NCI-H187 (cell line): ENCODE results near the gene SOX8.

ENCODE experiments used
- DNase-seq, 2 experiments: peaks; one replicate each; lab custom pipeline; 2025; lab: John Stamatoyannopoulos, UW

Gene SOX8

GRCh38 chr16:974001-974601 is 7.5 kb upstream of the SOX8 start:
- DNase-seq, result no peak

DNA sequence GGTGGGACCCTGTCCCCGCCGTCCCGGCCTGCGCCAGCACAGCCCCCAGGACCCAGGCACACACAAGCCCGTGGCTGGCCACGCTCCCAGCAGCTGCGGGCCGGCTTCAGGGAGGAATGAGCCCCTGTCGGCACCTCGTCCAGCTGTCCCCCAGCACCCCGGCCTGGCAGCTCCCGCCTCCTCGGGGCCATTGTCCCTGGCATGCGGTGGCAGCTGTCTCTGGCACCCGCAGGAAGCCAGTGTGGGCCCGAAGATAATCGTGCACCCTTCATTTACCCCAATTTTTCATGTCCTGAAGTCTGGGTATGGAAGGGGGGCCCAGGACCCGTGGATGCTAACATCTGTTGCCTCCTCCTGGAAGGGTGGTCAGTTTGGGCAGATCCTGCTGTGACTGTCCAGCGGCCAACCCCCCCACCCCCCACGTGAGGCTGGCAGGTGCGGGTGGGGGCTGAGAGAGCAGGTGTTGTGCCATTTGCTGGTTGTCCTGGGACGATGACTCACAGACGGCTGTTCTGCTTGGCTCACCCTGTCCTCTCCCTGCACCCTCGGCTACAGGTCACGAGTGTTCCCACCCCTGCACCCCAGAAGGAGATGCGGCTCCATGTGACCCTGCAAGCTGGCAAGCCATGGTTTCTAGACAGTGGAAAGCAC is 6.8 kb upstream of the SOX8 start:
- DNase-seq, result no peak

GRCh38 chr16:975291-975690 is 6.3 kb upstream of the SOX8 start:
- DNase-seq, result no peak

DNA sequence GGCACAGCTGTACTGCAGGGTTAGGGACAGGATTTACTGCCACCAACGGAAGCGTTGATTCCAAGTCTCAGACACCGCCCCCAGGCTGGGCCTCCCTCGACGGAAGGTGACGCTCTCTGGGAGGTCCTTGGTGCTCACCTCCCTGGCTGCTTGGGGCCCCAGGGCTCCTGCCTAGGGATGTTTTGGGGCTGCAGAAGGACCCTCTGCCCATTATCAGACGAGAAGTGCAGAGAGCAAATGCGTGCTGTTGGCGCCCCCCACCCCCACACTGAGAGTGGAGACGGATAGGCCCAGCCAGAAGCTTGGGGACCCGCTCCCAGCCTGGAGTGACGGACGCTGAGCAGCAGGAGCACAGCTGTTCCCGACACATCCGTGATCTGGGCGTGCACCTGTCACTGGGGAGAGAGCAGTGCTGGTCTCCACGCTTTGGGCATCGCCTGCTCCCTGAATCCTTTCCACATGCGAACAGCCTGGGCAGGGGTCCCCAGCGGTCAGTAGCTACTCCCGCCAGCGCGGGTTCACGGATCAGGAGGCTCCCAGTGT is 5.1 kb upstream of the SOX8 start:
- DNase-seq, result no peak

DNA sequence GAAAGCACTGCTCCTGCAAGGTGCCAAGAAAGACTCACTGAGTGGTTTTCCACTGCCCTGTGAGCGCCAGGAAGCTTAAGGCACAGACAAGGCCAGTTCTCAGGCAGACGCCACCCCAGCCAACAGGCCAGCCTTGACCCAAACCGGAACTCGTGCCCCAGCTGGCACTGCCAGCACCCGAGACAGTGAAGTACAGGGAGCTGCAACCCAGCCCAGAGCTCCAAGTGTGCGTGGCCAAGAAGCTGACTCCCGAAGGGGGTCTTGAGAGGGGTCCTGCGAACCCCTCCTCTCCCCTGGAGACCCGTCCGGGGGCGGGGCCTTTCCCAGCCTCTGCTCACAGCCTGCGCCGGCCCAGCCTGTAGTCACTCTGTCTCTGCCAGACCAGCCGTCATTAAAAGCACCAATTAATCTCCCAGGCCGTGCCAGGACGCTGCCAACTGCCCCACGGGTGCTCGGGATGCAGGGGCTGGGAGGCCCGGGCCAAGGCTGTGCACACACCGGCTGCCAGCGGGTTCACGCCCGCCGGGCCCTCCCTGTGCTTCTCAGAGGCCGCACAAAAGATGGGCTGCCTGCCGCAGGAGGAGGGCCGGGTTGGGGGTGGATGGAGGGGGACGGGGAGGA is 4.4 kb upstream of the SOX8 start:
- no peak for DNase-seq

GRCh38 chr16:977896-978295 is 3.7 kb upstream of the SOX8 start:
- no peak for DNase-seq

DNA sequence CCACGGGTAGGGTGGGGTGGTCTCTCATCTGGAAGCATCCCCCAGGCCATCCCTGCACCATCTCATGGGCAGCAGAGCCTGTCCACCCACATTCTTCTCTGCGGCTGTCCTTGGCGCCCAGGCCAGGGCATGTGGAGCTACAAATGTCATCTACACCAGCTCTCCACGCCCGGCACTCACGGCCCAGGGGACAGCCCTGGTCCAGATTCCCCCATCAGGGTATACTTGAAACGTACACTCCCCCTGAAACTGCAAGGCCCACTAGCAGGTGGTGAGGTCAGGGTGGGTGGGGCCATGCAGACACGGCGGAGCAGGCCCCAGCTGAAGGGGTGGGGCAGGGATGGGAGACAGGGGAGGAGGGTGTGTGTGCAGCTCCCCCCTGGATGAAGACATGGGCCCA is 3.2 kb upstream of the SOX8 start:
- DNase-seq, result no peak

DNA sequence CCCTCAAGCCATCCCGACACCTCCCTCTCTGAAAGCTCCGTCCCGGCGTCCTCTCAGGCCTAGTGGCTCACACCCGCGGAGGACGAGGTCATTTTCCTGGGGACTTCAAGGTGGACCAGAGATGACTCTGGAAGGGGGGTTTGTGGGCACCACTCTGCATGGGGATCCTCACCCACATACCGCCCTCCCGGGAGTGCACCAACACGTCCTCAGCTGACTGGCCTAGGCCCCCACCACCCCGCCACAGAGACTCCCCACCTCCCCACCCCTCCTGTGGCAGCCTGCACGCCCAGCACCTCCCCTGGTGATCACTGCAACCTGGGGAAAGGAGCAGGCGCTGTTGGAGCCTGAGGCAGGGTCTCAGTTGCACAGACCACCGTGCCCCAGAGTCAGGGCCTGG is 2.4 kb upstream of the SOX8 start:
- DNase-seq, result no peak

DNA sequence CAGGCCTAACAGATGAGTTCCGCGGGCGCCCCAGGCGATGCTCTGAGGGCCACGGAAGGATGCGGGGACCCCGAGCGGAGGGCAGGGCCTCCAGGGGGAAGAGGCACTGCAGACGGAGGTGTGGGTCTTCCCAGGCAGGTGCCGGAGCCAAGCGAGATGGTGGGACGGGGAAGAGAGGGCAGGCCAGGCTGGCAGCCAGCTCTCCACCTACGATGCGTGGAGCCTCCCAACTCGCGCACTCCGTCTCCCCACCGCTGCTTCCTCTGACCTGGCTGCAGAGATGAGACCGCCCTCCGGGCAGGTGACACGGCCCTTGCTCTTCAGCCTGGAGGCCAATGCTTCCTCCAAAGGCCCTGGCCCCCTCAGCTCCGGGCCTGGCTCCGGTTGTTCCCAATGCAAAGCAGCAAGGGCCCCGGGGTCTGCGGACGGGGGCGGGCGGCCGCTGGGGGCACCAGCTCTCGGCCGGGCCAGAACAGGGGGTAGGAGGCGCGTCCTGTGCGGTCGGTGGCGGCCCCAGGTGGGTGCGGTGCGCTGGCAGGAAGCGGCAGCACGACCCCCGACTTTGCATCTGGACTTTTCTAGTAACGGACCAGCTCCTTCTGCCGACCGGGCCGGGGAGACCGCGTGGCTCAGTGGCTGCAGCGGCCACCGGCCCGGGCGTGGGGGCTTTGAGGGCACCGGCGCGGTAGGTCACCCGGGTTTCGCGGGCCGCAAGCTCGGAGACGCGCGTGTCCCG is 1.5 kb upstream of the SOX8 start:
- no peak for DNase-seq

GRCh38 chr16:980595-980854 is 1.0 kb upstream of the SOX8 start:
- DNase-seq, result no peak

- DNase-seq, result no peak
These were observed 824 bp downstream of the SOX8 start for GRCh38 chr16:982145-983043.

DNA sequence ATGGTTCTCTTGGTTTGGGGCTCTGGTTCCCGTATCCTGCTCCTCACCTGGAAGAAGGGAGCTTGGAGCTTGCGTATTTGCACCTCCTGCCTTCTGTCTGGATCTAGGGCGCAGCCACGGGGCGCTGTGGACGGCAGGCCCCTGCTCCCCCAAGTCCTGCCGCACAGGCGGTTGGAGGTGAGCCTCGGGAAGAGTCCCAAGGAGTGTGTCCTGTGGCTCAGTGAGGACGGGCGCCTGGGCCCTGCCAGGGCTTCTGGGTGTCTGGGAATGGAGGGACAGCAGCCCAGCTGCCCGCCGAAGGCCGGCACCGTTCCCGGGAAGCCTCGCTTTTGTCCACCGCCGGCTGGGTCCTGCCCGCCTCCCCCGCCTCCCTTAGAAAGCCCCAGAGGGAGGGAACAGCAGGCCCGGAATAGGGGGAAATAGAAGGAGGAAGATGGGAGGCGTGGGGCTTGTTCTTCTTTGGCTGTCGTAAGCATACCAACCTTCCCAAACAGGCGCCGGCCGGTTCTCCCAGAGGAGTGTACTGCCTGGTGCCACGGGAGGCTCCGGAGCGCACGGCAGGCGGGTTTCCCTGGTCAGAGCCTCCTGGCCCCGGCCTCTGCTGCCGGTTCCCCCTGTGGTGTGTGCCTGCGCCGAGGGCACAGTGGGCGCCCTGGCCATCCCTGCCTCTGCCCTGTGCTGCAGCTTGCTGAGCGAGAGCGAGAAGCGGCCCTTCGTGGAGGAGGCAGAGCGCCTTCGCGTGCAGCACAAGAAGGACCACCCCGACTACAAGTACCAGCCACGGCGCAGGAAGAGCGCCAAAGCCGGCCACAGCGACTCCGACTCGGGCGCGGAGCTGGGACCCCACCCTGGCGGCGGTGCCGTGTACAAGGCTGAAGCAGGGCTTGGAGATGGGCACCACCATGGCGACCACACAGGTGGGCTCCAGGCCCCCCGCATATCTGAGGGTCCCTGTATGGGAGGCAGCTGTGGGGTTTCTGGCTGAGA is 1.8 kb downstream of the SOX8 start:
- DNase-seq, result no peak

DNA sequence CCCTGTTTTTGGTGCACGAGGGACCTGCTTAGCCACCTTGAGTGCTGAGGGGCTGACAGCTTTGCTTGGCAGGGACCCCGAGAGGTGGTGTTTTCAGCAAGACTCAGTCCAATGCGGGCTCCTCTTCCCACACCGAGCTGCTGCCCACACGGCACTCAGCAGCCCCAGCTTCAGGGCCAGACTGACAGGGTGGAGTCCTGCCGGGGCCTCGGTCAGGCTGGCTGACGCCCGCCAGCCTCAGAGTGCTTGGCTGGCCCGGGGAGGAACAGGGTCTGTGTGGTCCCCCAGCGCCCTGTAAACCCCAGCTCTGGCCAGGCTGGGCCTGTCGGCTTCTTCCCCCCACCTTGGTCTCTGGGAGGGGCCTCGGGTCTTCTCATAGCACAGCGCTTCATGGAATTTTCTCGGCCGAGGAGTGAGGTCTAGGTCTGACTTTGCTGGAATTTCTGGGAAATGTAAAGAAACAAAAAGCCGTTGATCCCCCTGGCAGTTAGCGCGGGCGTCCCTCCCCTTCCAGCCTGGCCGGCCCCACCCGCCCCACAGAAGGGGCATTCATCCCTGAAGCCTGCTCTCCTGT is 2.6 kb downstream of the SOX8 start:
- no peak for DNase-seq

- DNase-seq, result no peak
These were observed 3.4 kb downstream of the SOX8 start for GRCh38 chr16:984736-985636.

GRCh38 chr16:985646-986400 is 4.3 kb downstream of the SOX8 start:
- DNase-seq, result no peak

- DNase-seq, result no peak
These were observed 4.8 kb downstream of the SOX8 start for GRCh38 chr16:986411-986810.

GRCh38 chr16:986925-987582 is 5.5 kb downstream of the SOX8 start:
- no peak for DNase-seq

DNA sequence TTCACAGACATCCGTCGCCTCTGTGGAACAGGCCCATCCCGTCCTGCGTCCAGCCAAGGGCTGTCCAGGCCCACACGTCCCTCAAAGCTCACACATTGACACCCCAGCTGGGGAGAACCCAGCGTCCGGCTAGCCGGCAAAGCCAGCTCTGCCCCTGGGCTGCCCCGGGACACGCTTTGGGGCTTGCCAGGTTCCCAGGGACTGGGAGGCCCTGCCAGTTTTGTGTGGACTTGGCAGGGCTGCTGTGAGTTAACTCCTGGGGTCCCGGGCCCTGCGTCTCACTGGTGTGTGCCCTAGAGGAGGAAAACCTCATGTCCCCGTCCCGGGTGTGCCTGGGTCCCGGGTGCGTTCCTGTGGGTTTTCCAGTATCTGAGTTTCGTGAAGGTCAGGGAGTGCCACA is 6.3 kb downstream of the SOX8 start:
- DNase-seq, result no peak
